GM21825 (cell line): ENCODE measurements around the gene LRRC26.

Experiments used
- ATAC-seq: cut with Tn5 transposase; IDR thresholded peaks from one replicate; pipeline ENCODE4 v1.9.1; 2021; ENCODE audit warnings: mild to moderate bottlenecking, moderate library complexity; ENCODE audit not compliant: unreplicated experiment

The LRRC26 gene

GRCh38 chr9:137169896-137170358 lies at the start of gene LRRC26:
TSS of gene LRRC26 (minus strand) at chr9:137170051. CDS start at chr9:137169943, 108 bp downstream.
- ATAC-seq: no peak

GRCh38 chr9:137218754-137219271 lies 49.0 kb upstream of the LRRC26 start:
- ATAC-seq: no peak

DNA sequence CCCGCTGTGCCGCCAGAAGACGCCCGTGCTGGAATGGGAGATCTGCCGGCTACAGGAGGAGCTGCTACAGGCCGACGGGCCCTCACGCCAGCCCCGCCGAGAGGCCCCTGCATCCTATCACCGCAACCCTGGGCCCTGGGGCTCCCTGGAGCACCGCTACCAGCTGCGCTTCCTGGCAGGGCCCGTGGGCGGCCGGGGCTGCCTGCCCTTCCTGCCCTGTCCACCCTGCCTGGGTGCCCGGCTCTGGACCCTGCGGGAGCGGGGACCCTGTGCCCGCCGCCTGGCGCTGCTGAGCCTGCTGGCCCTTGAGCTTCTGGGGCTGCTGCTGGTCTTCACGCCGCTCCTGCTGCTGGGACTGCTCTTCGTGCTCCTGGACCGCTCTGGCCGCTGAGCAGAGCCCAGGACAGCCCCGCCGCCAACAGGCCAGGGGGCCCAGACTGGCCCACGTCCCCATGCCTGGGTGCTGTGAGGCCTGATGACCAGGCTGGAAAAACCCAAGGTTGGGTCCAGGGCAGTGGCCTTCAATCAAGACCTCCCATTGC lies 48.4 kb upstream of the LRRC26 start:
- no peak for ATAC-seq

GRCh38 chr9:137217276-137218211 lies 47.7 kb upstream of the LRRC26 start:
- no peak for ATAC-seq

DNA sequence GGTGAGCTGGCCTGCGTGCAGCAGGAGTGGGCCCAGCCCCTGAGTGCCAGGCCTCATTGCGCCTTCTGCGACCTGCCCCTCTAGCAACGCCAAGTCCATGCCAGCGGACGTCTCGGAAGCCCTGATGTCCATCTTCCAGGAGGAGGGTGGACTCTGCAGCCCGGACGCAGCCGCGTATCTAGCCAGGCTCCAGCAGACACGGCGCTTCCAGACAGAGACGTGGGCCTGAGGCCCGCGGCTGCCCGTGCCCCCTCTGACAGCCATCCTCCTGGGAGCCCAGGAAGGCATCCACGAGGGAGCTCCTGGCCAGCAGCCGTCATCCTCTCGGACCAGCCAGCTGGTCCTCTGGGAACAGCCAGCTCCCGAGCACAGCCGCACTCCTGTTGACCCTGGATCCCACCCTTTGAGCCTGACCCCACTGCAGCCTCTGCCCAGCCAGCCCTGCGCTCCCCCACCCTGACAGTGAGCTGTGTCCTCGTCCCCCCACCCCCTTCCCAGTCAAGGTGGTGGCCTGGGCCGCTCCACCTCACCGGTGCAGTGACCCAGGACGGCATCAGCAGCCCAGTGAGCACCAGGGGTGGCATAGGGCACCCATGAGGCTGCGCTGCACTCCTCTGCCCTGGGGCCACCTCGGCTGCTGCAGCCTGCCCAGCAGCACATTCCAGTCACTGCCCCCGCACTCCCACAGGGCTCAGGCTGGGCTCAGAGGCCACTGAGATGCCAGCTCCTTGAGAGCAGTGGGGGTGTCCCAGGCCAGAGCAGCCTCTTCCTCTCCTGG lies 46.5 kb upstream of the LRRC26 start:
- no peak for ATAC-seq

DNA sequence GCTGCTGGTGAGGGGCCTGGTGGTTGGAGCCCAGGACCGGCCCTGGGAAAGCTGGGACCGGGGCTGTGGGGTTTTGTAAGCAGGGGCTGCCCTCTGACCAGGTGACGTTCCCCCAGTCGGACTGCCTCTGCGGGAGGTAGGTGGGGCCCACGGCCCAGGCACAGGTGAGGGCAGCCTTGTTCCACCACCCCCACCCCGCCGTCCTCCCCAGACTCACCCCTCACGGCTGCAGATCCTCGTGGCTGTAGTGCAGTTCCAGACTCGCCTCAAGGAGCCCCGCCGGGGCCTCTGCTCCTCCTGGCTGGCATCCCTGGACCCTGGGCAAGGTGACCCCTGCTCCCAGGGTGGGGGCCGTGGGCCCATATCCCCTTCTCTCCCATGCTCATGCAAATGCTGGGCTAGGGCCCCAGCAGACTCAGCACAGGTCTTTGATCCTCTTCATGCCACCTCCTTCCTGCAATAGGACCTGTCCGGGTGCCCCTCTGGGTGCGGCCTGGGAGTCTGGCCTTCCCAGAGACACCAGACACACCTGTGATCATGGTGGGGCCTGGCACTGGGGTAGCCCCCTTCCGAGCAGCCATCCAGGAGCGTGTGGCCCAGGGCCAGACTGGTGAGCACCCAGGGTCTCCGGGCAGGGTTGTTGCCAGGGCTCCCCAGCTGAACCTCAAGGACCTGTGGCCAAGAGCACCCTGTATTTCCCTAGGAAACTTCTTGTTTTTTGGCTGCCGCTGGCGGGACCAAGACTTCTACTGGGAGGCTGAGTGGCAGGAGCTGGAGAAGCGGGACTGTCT lies 45.5 kb upstream of the LRRC26 start:
- ATAC-seq: no peak

GRCh38 chr9:137214620-137215019 lies 44.8 kb upstream of the LRRC26 start:
- no peak for ATAC-seq

GRCh38 chr9:137213160-137214060 lies 43.6 kb upstream of the LRRC26 start:
- no peak for ATAC-seq

- no peak for ATAC-seq
Measured at GRCh38 chr9:137212520-137212919, 42.7 kb upstream of the LRRC26 start.

DNA sequence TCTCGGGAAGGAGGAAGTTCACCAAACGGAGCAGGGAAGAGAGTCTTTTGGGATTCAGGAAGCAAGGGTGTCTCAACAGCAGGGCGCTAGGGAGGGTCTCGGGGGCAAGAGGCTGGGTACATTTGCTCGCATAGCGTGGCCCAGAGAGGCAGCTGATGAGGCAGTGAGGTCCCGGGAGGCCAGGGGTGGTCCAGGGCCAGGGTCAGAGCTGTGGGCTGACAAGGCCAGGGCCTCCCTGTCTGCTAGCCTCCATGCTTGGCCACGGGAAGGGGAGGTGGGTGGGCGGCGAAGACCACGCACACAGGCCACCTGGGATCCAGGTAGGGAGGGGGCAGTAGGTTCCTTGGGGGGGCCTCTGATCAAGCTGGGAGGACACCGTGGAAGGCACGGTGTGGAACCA lies 41.7 kb upstream of the LRRC26 start:
- no peak for ATAC-seq

DNA sequence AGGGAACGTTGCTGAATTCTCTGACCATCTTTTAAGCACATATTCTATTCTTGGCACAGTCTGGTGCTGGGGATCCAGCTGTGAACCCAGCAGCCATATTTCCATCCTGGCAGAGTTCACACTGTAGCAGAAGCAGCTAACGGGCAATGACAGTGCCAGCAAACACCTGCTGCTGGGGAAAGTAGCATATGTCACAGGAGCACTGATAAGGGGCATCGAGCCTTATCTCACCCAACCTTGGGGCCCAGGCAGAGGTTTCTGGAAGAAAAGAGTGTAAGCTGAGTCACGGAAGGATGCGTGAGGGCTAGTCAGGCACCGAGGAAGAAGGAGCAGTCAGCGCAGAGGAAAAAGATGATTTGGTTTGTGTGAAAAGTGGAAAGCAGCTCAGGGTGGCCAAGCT lies 36.8 kb upstream of the LRRC26 start:
- no peak for ATAC-seq

DNA sequence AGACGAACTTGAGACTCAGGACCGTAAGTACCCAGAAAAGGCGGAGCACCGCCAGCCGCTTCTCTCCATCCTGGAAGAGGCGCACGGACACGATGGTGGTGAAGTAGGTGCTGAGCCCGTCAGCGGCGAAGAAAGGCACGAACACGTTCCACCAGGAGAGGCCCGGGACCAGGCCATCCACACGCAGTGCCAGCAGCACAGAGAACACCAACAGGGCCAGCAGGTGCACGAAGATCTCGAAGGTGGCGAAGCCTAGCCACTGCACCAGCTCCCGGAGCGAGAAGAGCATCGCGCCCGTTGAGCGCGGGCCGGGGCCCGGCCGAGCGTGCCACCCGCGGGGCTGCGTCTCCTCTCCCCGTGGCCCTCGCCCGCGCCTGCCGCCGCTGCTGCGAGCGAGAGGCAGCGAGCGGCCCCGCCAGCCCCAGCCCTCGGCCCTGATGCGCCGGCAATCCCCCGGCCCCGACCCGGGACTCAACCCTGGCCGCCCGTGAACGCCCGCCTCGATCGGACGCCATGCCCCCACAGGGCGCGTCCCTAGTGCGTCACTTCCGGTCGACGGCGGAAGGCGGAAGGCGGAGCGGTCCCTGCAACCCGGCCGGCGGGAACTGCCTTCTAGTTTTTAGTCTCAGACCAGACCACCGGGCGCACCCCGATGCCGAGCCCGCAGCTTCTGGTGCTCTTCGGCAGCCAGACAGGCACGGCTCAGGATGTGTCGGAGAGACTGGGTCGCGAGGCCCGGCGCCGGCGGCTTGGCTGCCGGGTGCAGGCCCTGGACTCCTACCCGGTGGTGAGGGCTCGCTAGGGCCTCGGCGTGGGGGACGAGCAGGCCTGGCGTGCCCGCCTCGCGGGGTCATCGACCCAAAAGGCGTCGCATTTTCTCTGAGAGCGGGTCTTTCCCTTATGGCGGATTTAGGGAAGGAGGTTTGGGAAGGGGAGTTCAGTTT lies 35.5 kb upstream of the LRRC26 start, which contains the start of the genes NDOR1 and TMEM203:
Gene NDOR1, plus strand, starts transcription at position 575 of the 944 bp plus-strand sequence. Its CDS starts 78 bp downstream, at position 653.
Gene TMEM203, minus strand, starts transcription at position 523 of the 944 bp plus-strand sequence. Its CDS starts 234 bp downstream, at position 289.
- peak; percentile 38 for ATAC-seq

DNA sequence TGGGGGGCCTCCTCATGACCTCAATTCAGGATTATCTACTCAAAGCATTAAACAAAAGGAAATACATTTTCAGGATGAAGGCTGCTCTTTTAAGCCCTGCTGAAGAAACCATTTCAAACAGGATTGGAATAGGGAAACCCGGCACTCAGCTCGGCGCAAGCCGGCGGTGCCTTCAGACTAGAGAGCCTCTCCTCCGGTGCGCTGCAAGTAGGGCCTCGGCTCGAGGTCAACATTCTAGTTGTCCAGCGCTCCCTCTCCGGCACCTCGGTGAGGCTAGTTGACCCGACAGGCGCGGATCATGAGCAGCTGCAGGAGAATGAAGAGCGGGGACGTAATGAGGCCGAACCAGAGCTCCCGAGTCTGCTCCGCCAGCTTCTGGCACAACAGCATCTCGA lies 34.9 kb upstream of the LRRC26 start:
- ATAC-seq: no peak

GRCh38 chr9:137202966-137203365 lies 33.1 kb upstream of the LRRC26 start:
- ATAC-seq: no peak

GRCh38 chr9:137201205-137201868 lies 31.5 kb upstream of the LRRC26 start:
- no peak for ATAC-seq

DNA sequence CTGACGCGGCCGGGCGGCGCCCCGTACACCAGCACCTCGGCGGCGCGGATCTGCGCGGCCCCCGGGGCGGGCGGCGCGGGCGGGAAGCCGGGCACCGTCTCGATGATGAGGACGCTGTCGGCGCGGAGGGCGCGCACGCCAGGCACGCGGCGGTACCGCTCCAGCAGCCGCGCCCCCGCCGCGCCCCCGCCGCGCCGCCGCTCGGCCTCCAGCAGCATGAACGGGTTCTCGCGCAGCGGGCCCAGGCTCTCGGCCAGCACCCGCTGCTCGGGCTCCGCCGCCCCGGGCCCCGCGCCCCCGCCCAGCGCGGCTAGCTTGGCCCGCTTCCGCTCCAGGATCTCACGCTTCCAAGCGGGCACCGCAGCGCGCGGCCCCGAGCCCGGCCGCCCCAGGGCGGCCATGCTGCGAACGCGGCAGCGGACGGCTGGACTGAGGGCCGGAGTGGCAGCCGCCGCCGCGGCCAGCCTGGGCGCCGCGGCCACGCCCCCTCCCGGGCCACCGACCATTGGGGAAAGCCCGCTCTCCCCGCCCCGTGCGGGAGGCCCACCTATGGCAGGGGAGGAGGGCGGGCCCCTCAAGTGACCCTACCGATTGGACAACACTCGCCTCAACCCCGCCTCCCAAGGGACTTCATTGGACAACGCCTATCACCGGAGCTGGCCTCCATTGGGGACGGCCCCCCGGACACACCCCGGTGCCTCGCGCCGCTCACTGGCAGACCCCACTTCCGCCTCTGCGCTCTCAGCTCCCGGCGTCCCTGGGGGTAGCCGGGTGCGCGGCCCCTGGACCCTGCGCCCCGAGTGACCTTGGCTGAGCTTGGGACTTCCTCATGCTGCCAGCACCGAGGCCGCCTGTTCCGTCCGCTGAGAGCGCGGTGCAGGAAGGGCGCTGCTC lies 30.7 kb upstream of the LRRC26 start, which contains the start of gene TPRN:
Gene TPRN, minus strand, starts transcription at position 431 of the 894 bp plus-strand sequence. Its CDS starts 30 bp downstream, at position 401.
- peak; percentile 81 for ATAC-seq
